ENCODE results near the gene RYR3. TPM values are rescaled to one million over a fixed set of nuclear protein-coding genes. Genes with fewer than 3 reads are reported as not detected.

Gene RYR3
- total and polyA plus RNA-seq, 10 of the 15 experiments (the other 5 are each of a cell fraction or from before 2014, with no cell fraction given): under 0.01 to 0.44 (median 0.16) TPM; not detected in 5

DNA sequence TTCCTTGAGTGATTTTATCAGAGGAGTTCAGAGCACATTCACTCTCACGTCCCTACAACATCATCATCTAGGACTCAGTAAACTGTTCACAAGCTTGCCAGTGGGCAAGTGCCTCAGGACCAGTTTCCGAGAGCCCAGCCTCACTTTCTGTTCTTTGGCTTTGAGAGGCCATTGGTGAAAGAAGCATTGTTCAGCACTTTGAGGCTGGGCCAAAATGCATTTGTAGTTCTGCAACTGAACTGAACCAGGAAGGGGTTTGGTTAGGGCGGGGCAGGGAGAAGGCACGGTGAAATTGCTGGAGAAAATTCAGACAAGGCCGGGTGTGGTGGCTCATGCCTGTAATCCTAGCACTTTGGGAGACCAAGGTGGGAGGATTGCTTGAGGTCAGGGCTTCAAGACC lies 435.4 kb downstream of the RYR3 start:
- H3K27ac ChIP-seq (ENCODE audit: control insufficient read depth, insufficient read depth): no peak overlapping the region
- no peak for DNase-seq (ENCODE audit: low read depth, low spot score)
- in situ Hi-C loops (cut with MboI): no loop called here

More for the DNA sequence above, 435.4 kb downstream of the RYR3 start:
- Histone ChIP-seq H4K20me1 (ENCODE audit: control insufficient read depth, insufficient read depth) (no peaks in the 10 kb centered on the region), H3K4me3 (no peak overlapping the region), H3K27me3 (replicated peaks in 1 of 2; ENCODE audit: control insufficient read depth in 2 of 2, insufficient read depth in 2 of 2, low read length in 1 of 2) (no peaks in the 10 kb centered on the region; a peak in 1 of 4 replicates), H3K79me2 (ENCODE audit: control insufficient read depth, insufficient read depth, low read length) (no peaks in the 10 kb centered on the region), H3K4me1 (ENCODE audit: control insufficient read depth, insufficient read depth, low read length) (no peaks in the 10 kb centered on the region; the same call in 1 of the 2 replicates), H3K9me3 (replicated peaks; ENCODE audit: control insufficient read depth, insufficient read depth, low read length) (no peaks in the 10 kb centered on the region), H2AFZ (ENCODE audit: control insufficient read depth, low read depth, low read length) (no peak overlapping the region), H3K4me2 (ENCODE audit: control insufficient read depth, insufficient read depth) (no peak overlapping the region), H3K9ac (ENCODE audit: control insufficient read depth, insufficient read depth, low read length) (no peak overlapping the region), H3K36me3 (ENCODE audit: control insufficient read depth in 2 of 2, insufficient read depth in 2 of 2, low read length in 1 of 2) (no peaks in the 10 kb centered on the region)
- SMC1A ChIA-PET (ENCODE audit: uncharacterized antibody, unreplicated experiment): no interaction called here
- TF ChIP-seq SIN3A (IDR thresholded peaks at IDR 0.05; ENCODE audit: low read depth, low read length): no peak
- TF ChIP-seq EED (IDR thresholded peaks at IDR 0.05; ENCODE audit: low read depth): no peak
- no peak for TF ChIP-seq NR2F1 (conservative IDR thresholded peaks at IDR 0.05)
- TF ChIP-seq STAT3 (IDR thresholded peaks at IDR 0.05; ENCODE audit: low read depth, low read length): no peak
- TF ChIP-seq, protein P1, sequence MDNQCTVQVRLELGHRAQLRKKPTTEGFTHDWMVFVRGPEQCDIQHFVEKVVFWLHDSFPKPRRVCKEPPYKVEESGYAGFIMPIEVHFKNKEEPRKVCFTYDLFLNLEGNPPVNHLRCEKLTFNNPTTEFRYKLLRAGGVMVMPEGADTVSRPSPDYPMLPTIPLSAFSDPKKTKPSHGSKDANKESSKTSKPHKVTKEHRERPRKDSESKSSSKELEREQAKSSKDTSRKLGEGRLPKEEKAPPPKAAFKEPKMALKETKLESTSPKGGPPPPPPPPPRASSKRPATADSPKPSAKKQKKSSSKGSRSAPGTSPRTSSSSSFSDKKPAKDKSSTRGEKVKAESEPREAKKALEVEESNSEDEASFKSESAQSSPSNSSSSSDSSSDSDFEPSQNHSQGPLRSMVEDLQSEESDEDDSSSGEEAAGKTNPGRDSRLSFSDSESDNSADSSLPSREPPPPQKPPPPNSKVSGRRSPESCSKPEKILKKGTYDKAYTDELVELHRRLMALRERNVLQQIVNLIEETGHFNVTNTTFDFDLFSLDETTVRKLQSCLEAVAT (IDR thresholded peaks at IDR 0.05): no peak
- TF ChIP-seq TCF7 (IDR thresholded peaks at IDR 0.05; ENCODE audit: borderline replicate concordance): no peak
- no peak for TF ChIP-seq ZZZ3 (IDR thresholded peaks at IDR 0.05; ENCODE audit: control insufficient read depth, insufficient read length, low read depth)
- TF ChIP-seq SUPT20H (IDR thresholded peaks at IDR 0.05; ENCODE audit: borderline replicate concordance, control insufficient read depth, low read depth, low read length): no peak
- TF ChIP-seq PAX5 (IDR thresholded peaks at IDR 0.05; ENCODE audit: borderline replicate concordance, low read depth, low read length): no peak
- no peak for TF ChIP-seq ZSCAN29 (IDR thresholded peaks at IDR 0.05)
- no peak for TF ChIP-seq CUX1 (IDR thresholded peaks at IDR 0.05; ENCODE audit: insufficient replicate concordance, low read depth, low read length)
- FAIRE-seq (no peak), ATAC-seq (no peak)
- BruUV-seq (replicated peaks): no TSS peak
- CTCF ChIA-PET: no interaction called here
- intact Hi-C loops (cut with micrococcal nuclease; ENCODE audit: unreplicated experiment): no loop called here
- POLR2A ChIA-PET: no interaction called here
- RAD21 ChIA-PET (ENCODE audit: unreplicated experiment): no interaction called here
- 69% methylated on average over 5 of the region's 5 CpGs for WGBS (ENCODE audit: insufficient coverage, insufficient replicate concordance, low lambda C conversion rate, missing lambda C conversion rate)
